Measurements from ENCODE around the gene SND1. TPM values are rescaled to one million over a fixed set of nuclear protein-coding genes. Genes with fewer than 3 reads are reported as not detected.

The SND1 gene
- total RNA-seq, 1 donor from 2014 or later, result 165 TPM

DNA sequence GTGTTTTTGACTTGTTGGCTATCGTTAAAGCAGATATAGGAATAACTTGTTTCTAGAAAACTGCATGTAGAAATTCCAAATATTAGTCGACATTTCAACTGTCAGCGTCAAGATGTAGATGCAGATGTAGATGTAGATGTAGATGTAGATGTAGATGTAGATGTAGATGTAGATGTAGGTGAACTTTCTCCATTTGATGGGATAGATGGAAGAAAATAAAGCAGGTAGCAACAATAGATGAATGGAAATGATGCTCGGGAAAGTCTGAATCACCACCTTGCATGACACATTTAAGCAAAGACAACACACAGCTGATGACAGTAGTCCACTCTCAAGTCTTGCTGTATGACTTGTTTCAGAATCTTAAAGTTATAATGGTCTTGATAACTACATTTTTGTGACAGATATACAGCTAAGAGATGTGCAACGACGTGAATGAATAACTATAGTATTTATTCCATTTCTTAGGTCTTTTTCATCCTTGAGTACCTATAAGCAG is 53.5 kb downstream of the SND1 start:
- Mint-ChIP-seq H3K27ac (ENCODE audit: unreplicated experiment) (no peak overlapping the region), H3K4me3 (ENCODE audit: unreplicated experiment) (no peak overlapping the region), H3K4me1 (ENCODE audit: low read depth, unreplicated experiment) (no peaks in the 10 kb centered on the region), H3K36me3 (ENCODE audit: unreplicated experiment) (no peaks in the 10 kb centered on the region), H3K9me3 (ENCODE audit: unreplicated experiment) (no peaks in the 10 kb centered on the region), H3K27me3 (ENCODE audit: unreplicated experiment) (peaks cover 1% of the 10 kb centered on the region)
- DNase-seq, result no peak
- TF ChIP-seq, protein P1, sequence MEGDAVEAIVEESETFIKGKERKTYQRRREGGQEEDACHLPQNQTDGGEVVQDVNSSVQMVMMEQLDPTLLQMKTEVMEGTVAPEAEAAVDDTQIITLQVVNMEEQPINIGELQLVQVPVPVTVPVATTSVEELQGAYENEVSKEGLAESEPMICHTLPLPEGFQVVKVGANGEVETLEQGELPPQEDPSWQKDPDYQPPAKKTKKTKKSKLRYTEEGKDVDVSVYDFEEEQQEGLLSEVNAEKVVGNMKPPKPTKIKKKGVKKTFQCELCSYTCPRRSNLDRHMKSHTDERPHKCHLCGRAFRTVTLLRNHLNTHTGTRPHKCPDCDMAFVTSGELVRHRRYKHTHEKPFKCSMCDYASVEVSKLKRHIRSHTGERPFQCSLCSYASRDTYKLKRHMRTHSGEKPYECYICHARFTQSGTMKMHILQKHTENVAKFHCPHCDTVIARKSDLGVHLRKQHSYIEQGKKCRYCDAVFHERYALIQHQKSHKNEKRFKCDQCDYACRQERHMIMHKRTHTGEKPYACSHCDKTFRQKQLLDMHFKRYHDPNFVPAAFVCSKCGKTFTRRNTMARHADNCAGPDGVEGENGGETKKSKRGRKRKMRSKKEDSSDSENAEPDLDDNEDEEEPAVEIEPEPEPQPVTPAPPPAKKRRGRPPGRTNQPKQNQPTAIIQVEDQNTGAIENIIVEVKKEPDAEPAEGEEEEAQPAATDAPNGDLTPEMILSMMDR (IDR thresholded peaks at IDR 0.05; ENCODE audit: partially characterized antibody, unreplicated experiment), result no peak

DNA sequence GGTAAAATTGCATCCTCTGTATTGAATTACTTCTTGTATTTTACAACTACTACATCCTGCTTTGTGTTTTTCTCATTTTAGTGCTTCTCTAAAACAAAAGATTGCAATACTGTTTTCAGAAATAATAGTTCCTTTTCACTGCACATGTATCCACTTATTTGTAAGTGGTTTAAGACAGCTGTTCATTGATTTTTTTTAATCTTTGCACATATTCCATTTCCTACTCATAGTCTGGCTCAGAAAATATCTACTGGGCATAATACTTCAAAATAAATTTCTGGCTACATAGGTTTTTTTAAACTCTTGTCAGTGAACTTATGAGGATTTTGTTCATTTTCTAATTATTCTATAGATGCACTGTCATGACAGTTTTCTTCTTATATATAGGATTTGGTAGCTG is 54.8 kb downstream of the SND1 start:
- no peak for DNase-seq
- H3K27ac Mint-ChIP-seq (ENCODE audit: unreplicated experiment), result no peak overlapping the region
- no peaks in the 10 kb centered on the region for H3K4me1 Mint-ChIP-seq (ENCODE audit: low read depth, unreplicated experiment)
- no peak overlapping the region for H3K4me3 Mint-ChIP-seq (ENCODE audit: unreplicated experiment)
- H3K9me3 Mint-ChIP-seq (ENCODE audit: unreplicated experiment), result no peaks in the 10 kb centered on the region
- peaks cover 4% of the 10 kb centered on the region for H3K36me3 Mint-ChIP-seq (ENCODE audit: unreplicated experiment)
- peaks cover 1% of the 10 kb centered on the region for H3K27me3 Mint-ChIP-seq (ENCODE audit: unreplicated experiment)
- TF ChIP-seq, protein P1 (IDR thresholded peaks at IDR 0.05; ENCODE audit: partially characterized antibody, unreplicated experiment), result no peak

- Mint-ChIP-seq H3K4me1 (ENCODE audit: low read depth, unreplicated experiment) (no peaks in the 10 kb centered on the region), H3K4me3 (ENCODE audit: unreplicated experiment) (no peak overlapping the region), H3K36me3 (ENCODE audit: unreplicated experiment) (peaks cover 11% of the 10 kb centered on the region), H3K9me3 (ENCODE audit: unreplicated experiment) (no peaks in the 10 kb centered on the region), H3K27ac (ENCODE audit: unreplicated experiment) (no peak overlapping the region), H3K27me3 (ENCODE audit: unreplicated experiment) (peaks cover 1% of the 10 kb centered on the region)
- TF ChIP-seq, protein P1 (IDR thresholded peaks at IDR 0.05; ENCODE audit: partially characterized antibody, unreplicated experiment), result no peak
- DNase-seq, result no peak
These were observed 56.2 kb downstream of the SND1 start for GRCh38 chr7:127708201-127708600.

DNA sequence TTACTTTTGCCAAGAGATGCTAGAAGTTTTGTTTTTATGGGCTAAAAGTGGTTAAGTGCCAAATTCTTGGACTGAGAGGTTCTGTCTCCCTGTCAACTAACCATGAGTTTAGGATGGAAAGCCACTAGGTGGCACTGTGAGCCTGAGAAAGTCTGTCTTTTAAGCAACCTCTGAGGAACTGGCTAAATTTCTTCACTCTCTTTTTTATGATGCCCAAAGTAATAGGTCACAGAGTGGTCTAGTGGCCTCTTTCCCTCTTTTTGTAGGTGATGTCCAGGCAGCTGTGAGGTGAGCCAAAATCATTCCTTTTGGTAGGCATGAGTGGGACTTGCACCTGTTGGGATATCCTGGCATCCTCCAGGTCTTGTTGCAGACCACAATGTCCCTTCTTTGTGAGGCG is 56.8 kb downstream of the SND1 start:
- TF ChIP-seq, protein P1 (IDR thresholded peaks at IDR 0.05; ENCODE audit: partially characterized antibody, unreplicated experiment), result peak; percentile 80
- Mint-ChIP-seq H3K27ac (ENCODE audit: unreplicated experiment) (no peak overlapping the region), H3K4me1 (ENCODE audit: low read depth, unreplicated experiment) (peaks cover 5% of the 10 kb centered on the region), H3K9me3 (ENCODE audit: unreplicated experiment) (no peaks in the 10 kb centered on the region), H3K36me3 (ENCODE audit: unreplicated experiment) (peaks cover 11% of the 10 kb centered on the region), H3K27me3 (ENCODE audit: unreplicated experiment) (peaks cover 3% of the 10 kb centered on the region), H3K4me3 (ENCODE audit: unreplicated experiment) (no peak overlapping the region)
- peak; percentile 78 for DNase-seq

- H3K27me3 Mint-ChIP-seq (ENCODE audit: unreplicated experiment), result peaks cover 4% of the 10 kb centered on the region
- H3K4me3 Mint-ChIP-seq (ENCODE audit: unreplicated experiment), result no peak overlapping the region
- DNase-seq, result no peak
- H3K36me3 Mint-ChIP-seq (ENCODE audit: unreplicated experiment), result peaks cover 11% of the 10 kb centered on the region
- no peaks in the 10 kb centered on the region for H3K9me3 Mint-ChIP-seq (ENCODE audit: unreplicated experiment)
- peaks cover 8% of the 10 kb centered on the region for H3K4me1 Mint-ChIP-seq (ENCODE audit: low read depth, unreplicated experiment)
- TF ChIP-seq, protein P1 (IDR thresholded peaks at IDR 0.05; ENCODE audit: partially characterized antibody, unreplicated experiment), result no peak
- no peak overlapping the region for H3K27ac Mint-ChIP-seq (ENCODE audit: unreplicated experiment)
These were observed 58.6 kb downstream of the SND1 start for GRCh38 chr7:127710635-127711034.
